GM18498 (cell line): ENCODE measurements around the gene SOX1.

Source experiments
- ATAC-seq: cut with Tn5 transposase; IDR thresholded peaks from one replicate; pipeline ENCODE4 v1.9.1; 2021; ENCODE audit warnings: mild to moderate bottlenecking, moderate library complexity; ENCODE audit not compliant: unreplicated experiment

SOX1 gene

DNA sequence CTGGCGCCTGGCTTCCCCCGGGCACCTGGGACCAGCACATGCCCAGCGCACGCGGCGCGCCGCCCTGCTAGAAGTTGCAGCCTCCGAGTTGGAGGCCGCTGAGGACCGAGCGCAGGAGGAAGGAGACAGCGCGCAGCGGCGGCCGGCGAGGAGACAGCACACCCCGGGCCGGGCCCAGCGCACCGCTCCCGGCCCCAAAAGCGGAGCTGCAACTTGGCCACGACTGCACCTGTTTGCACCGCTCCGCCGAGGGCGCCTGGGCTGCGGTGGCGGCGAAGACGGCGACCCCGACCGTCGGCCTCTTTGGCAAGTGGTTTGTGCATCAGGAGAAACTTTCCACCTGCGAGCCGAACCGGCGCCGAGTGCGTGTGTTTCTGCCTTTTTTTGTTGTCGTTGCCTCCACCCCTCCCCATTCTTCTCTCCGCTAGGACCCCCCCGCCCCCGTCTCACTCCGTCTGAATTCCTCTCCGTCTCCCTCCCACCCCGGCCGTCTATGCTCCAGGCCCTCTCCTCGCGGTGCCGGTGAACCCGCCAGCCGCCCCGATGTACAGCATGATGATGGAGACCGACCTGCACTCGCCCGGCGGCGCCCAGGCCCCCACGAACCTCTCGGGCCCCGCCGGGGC, at the start of gene SOX1:
Gene SOX1, plus strand, starts transcription at position 34 of the 626 bp plus-strand sequence. Its CDS starts 510 bp downstream, at position 544.
- ATAC-seq: no peak

DNA sequence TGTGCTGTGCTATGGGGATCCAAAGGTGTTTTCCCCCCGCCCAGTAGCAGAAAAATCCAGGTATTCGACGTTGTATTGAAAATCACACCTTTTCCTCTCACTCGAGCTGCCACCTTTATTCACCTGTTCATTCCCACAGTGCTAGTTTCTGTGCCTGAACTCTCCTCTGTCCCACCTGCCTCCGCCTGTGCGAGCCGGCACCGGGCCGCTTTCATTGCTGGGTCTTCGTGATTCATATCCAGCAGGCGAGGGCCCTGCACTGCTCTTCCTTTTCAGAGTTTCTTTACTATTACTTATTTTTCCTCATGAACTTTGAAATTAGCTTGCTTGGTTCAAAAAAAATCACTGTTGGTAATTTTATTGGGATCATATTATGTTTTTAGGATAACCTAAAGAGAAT, 42.4 kb upstream of the SOX1 start:
- no peak for ATAC-seq

DNA sequence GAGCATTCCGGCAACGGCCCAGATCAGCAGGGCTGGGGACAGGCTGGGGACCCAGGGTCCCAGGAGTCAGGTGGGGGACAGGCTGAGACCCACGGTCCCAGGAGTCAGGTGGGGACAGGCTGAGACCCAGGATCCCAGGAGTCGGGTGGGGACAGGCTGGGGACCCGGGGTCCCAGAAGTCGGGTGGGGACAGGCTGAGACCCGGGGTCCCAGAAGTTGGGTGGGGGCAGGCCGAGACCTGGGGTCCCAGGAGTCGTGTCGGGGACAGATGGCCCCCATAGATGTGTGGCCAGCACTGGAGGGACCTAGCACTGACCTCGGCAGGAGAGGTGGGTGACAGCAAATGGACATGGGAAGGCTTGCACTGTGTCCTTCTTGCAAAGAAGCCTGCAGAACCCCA, 39.7 kb upstream of the SOX1 start:
- no peak for ATAC-seq

DNA sequence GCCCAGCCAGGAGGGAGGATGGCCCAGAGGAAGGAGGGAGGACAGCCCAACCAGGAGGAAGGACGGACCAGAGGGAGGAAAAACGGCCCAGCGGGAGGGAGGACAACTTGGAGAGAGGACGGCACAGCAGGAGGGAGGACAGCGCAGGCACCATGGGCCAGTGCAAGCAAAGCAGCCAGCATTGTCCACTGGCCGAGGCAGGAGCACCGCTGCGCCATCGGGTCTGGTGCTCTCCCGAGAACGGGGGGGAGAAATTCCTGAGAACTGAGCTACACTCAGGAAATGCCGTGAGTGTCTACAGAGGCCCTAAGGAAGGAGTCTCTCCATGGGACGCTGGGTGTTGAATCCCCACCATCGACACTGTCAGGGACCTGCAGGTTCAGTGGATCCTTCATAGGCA, 38.5 kb upstream of the SOX1 start:
- ATAC-seq: no peak

DNA sequence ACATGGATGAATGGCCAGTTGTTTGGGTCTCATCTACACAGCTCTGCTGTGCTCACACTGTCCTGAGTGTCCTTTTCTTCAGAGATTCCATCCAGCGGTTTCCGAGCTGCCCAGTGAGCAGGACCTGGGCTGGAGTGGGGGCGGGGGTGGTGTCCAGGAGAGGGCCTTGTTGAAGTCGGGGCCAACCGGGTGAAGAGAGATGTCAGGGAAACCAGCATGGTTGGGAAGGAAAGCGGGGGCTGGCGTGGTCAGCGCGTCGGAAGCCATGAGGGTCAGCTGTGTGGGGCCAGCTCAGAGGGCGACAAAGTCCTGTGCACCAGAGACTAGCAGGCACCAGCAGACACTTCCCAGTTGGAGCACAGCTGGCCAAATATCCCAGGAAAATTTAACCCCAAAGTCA, 37.8 kb upstream of the SOX1 start:
- ATAC-seq: no peak

DNA sequence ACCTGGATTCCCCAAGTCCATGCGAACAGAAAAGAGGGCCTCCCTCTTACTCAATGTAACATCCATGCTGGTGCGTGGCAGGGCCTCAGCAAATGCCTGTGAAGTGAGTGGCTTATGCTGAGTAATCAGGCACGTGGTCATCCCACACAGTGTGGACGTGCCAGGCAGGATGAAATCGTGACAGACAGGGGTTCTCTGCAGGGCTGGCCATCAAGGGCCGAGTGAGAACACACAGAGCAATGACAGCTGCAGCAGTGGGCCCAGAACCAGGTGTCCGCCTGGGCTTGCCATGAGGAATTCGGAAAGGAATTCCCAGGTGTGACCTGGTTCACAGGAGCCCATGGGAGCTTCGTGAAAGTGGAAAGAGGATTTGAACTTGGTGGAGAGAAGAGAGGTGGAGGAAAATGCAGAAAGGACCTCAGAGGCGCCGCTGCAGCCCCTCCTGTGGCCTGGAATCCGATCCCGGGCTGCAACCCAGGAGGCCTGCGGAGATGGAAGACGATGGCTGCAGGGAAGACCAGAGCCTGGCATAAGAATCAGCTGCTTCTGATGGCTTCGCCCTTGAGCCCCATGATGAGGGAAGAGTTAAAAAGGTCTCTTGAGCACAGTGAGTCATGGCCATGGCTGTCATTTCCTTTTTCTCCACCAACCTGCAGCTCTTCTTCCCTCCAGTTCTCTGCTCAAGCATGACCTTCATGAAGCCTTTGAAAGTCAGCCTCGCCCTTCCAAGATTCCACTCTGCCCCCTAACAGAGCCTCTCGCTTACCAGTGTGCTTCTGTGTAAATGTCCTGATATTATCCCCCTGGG, 34.6 kb upstream of the SOX1 start:
- no peak for ATAC-seq

DNA sequence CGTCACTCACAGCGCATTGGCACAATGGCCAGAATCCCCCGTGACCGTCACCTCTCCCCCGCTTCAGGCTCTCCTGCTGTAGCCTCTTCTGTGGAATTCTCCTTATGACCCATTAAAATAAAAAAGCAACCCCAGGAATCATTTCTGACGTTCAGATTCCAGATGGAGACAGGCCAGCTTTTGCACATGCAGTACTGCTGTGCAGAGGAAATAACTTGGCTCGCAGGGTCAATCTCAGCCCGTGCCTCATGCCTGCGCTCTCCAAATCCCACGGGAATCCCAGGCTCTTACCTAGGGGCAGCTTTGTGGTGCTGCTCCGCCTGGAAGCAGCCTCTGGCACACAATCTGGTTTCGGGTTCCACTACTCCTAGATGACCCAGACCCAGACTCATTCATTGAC, 32.7 kb upstream of the SOX1 start:
- ATAC-seq: no peak

DNA sequence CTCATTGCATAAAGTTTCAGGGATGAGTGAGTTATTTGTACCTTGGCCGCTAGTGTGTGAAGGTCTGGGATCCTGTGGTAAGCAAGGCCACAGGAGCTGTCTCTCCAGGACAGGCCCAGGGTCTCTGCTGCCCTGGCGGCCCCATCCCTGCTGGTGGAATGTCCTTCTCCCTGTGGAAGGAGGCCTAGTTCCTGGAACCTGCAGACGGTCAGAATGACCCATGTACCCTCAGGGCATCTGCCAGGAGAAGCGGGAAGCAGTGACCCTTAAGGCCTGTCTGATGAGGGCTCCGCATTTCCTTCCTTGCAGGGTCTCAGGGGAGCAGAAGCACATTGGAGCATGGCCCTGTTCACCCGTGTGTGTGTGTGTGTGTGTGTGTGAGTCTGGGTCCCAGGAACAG, 32.1 kb upstream of the SOX1 start:
- no peak for ATAC-seq

DNA sequence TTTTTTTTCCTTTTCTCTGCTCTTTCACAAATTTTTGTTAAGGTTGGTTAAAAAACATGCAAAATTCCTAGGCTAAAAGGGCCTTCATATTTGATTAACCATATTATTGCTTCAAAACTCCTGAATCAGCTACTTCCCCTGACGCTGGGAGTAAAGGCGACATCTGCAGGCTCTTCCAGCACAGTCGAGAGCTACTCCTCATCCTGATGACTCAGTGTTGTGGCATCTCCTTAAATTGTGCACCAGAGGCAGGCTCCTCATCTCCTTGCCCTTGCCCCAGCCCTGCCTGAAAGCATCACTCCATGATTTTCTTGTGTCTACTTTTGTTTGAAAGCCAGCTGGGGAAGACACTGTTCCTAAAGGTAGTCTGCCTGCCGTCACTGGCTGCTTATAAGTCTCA, 24.5 kb upstream of the SOX1 start:
- ATAC-seq: no peak

DNA sequence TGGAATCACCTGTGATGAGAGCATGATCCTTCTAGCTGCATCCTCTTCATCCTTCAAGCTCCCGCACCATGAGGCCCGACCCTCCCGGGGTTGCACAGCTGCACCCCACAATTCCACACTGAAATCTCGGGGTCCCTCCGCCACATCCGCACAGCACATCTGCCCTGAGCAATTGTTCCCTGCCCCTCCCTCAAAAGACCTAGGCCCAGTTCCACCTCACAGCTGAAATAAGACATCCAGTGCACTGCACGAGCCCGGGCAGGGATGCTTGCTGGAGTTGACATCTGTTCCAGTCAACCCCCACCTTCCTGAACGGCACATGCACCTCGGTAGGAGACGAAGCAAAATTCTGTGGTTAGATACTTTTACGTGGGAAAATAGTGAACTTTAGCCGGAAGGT, 14.7 kb upstream of the SOX1 start:
- ATAC-seq: no peak

DNA sequence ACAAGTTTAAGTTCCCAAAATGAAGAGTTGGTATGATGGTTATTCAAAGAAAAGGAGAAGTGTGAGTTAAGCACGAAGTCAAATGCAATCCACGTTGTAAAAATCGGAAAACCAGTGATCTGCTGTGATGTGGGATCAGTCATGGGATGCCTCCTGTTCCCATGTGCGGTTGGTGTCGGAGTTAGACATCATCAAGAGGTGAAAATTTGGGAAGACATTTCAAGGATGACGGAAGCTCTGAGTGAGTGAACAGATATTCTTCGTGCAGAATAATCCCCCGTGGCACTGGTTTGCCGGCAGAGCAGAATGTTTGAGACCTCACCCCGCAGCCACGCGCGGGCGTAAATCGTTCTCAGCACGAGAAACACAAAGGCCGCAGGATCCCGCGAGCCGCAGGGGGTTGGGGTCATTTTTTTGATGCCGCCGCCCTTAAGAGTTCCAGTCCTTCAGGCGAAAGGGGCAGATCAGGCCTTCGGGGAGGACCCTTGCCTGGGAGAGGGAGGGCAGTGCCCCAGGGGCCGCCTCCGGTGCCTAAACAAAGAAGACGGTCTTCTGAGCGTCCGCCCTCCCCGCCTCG, 13.7 kb upstream of the SOX1 start:
- ATAC-seq: no peak

DNA sequence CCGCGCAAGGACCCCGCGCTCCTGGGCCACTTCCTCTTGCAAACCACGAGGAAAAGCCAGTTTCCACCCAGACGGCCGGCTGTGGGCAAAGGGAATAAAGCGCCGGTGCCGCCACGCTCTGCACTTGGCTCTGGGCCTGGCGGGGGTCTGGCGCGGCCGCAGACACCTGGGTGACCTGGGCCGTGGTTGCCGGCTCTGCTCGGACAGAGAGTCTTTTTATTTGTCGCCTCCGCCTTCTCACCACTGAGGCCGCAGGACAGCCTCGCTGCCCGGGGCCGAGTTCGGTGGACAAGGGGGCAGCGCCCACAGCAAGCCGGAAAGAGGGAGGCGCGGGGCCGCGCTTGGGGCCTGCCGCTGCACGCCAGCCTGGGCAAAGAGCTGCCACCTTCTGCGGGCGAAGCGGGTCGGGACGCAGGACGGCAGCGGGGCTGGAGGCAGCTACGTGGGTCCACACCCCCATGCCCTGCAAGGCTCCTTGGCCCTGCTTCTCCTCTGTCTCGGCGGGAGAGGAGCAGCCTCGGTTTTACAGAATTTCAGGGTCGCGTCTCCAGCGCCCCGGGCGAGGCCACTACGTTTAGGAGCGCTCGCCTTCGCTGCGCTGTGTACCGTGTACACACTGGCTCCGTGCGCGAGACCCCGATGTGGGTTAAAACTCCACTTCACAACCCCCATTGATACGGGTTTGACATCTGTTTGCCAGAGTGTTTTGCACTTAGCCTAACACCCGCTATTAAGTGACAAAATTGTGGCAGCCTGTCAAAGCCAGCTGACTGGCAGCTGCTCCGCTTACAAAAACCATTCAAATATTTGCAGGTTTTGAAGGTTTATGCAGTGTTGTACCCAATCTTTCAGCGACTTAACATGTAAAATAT, 13.0 kb upstream of the SOX1 start:
- ATAC-seq: no peak

DNA sequence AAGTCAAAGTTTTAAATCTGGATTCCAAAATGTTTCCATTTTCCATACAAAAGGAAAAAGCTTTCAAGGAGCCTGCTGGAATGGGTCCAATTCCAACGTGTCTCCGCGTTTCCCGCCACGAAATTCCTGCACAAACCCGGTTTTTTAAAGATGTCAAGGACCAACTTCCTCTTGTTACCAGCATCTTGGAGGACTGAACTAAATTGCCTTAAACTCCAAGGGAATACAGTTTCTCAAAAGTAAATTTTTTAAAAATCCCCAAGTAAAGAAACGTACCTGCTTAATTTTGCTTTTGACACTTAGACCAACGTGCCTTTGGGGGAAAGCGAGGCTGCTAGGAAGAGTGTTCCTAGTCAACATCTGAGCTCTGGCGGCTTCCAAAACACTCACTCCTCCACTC, 12.3 kb upstream of the SOX1 start:
- no peak for ATAC-seq

DNA sequence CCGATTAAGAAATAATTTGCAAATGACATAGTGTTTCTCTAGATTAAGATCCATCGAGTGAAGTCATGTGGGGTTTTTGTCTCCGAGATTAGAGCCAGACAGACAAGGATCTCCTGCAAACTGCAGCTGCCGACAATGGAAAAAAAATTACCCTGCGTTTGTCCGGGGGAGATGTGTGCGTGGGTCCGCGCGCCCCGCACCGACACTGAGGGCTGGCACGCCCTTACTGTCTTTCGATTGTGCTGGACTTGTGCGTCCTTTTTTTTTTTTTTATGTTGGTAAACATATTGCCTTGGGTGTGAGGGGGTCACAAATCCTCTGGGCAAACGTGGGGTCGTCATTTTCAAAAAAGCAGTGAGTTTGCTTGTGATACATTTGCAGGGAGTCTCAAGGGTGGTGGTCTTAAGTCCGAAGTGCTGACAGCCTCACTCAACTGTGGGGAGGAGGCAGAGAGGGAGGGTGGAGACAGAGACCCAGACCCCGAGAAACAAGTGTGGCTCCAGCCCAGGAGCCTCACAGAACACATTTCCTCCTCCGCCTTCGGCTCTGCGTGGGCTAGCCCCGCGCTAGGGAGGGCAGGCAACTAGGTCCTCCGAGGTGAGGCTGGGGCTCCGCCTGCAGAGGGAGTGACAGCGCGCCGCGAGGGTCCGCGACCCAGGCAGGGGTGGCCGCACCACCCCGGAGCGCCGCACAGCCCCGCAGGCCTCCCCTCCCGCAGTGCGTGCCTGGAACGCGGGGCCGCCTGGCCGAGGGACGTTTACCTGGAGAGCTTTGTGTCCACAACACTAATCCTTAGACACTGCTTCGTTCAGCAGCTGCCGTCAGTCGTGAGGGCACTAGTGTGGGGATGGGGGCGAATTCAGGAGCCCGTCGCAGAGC, 11.7 kb upstream of the SOX1 start:
- ATAC-seq: no peak

DNA sequence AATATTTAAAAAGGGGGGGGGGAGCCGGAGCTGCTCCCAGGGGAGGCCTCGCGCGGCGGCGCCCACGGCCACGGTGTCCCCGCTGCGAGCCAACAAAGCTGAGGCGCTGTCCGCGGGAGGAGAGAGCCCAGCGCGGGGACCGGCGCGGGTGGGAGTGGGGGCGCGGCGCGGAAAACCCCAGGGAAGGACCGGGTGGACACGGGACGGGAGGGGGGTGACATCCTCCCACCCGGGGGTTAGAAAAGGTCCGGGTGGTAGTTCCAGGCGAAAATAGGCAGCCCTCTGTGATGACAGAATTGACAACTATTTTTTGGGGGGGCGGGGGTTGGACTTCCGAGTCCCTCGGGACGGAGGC, 11.1 kb upstream of the SOX1 start:
- ATAC-seq: no peak

DNA sequence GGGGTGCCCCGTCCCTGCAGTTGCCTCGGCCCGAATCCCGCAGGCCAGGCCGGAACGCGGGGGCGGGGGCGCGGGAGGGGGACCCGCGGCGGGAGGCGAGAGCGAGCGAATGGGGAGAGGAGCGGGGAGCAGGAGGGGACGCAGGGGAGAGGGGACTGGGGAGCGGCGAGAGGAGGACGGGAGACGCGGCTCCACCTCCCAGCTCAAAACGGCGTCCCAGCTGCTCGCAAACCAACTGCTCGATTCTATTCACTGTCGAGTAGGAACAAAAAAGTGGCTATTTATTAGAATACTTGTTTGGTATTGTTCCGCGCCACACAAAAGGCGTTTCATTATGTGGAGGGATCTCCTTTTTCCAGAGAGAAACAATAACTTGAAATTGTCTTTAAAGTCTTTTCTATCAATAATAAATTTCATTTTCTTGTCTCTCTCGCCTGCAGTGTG, 10.6 kb upstream of the SOX1 start:
- ATAC-seq: no peak

DNA sequence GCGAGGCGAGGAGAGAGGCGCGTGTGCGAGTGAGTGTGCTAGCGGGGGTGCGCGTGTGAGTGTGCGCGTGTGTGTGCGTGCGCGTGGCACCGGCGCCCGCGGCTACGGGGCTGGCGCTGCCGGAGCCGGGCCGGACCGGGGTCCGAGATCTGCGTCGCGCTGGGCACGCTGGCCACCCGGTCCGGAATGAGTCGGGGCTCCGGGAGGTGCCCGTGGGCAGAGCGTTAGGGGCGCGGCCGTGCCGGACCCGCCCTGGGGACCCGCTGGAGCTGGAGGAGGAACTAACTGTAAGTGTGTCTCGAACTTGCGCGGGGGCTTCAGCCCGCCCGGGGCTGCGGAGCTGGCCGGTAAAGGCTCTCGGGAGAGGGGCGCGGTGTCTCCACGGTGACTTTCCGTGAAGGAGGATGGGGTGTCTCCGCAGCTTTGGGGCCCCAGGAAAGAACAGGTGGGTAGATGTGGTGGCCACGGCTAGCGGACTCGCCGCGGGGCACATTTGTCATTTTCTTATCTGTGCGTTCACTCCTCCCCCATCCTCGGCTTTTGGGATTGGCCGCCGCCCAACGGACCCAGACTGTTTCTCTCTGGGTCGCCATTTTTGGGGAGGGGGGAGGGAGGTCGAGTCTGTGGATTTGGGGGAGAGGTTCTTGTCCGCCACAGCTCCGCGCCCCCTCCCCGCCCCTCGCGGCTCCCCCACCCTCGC, 10.1 kb upstream of the SOX1 start:
- ATAC-seq: no peak

DNA sequence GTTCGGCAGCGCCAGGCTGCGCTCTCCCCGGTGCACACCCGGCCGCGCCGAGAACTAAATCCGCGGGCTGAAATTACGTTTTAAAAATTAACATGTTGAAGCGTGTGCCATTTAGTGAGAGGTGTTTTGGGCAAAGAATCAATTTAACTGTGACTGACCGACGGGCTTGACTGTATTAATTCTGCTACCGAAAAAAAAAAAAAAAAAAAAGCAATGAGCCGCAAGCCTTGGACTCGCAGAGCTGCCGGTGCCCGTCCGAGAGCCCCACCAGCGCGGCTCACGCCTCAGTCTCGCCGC, 9.6 kb upstream of the SOX1 start:
- ATAC-seq: no peak

DNA sequence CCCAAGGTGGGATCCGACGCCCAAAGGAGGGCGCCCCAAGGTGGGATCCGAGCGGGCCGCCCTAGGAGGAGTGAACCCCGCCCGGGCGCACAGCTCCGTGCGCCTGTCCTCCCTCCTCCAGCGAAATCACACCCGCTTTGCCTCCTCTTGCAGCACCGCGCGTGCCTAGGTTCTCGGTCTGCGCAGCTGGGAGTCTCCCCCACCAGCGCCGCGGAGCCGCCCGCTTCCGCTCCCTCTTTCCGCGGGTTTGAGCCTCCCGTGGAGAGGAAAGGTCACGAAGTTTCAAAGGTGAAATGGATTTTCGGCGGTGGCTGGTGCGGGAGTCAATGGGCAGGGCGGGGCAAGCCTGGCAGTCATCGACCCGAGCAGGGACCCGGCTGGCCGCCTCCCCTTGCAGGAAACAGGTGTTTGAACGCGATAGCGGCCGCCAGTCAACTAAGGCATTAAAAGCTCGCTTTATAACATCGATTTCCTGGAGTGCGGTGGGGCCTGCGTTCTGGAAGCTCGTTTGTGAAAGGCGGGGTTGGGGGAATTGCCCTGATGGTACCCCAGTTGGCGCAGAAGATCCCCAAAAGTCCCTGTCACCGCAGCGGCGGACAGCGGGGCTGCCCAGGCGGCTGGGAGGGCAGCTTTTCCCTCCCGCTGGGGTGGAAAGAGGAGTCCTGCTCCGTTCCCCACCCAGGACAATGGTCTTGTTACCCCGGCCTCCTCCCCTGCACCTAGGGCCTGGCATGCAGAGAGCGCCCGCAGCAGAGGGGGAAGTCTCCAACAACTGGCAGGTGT, 9.0 kb upstream of the SOX1 start:
- no peak for ATAC-seq
